ENCODE results near the gene FXR2. TPM values are rescaled to one million over a fixed set of nuclear protein-coding genes. Genes with fewer than 3 reads are reported as not detected.
A peak's percentile ranks its signal among the peaks of the same experiment; 100 is the strongest.

The FXR2 gene
- total and polyA plus RNA-seq, 4 donors, result 29.0 to 31.1 (median 30.0) TPM

DNA sequence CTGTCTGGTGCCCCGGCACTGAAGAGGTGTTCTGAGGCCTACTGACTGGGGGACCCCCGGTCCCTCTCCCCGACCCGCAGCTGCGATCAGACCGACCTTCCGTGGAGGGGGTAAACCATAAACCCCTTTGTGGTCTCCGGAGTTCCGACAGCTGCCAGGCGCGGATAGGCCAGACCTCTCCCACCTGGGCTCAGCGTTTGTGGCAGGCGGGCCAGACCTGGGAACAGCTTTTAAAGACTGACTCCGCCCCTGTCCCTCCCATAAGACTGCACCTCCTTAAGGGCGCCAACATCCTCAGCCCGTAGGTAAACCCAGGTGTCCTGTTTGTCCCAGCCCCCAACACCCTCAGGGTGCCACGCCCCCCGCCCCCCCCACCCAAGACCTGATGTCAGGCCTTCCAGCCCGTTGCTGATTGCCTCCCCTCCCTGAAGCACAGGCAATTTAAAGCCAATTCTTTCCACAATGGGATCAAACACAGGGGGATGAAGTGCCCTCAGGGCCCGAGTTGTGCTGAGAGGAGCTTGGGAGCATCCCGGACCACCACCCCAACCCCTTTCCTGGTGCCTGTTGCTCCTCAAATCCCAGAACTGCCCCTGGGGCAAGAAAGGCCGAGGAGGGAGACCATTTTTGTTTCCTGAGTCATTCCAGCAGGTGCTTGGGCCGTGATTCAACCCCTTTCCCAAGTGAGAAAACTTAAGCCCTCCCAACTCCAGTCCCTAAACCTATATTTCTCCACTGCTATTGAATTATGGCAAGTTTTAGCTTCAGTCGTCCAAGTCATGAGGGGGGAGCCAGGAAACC, 24.6 kb downstream of the FXR2 start, which contains the start of gene SOX15:
TSS of gene SOX15 (minus strand) at position 204 of the 801 bp plus-strand sequence. CDS start 418 bp downstream, outside the sequence.
- peaks cover 0 to 8% (median 6%) of the 10 kb centered on the region in 5 donors for H3K4me1 ChIP-seq (ENCODE audit: control insufficient read depth in 5 of 5, insufficient read depth in 5 of 5, low read length in 5 of 5)
- ATAC-seq (ENCODE audit: insufficient read depth, low FRiP score) (no peak), DNase-seq (no peak)
- 73 to 80% methylated on average over 24 of the region's 24 CpGs for WGBS, 2 donors
- no peaks in the 10 kb centered on the region for H3K9me3 ChIP-seq (ENCODE audit: control insufficient read depth in 4 of 4, insufficient read depth in 3 of 4, low read length in 3 of 4)
- TF ChIP-seq, protein P1, sequence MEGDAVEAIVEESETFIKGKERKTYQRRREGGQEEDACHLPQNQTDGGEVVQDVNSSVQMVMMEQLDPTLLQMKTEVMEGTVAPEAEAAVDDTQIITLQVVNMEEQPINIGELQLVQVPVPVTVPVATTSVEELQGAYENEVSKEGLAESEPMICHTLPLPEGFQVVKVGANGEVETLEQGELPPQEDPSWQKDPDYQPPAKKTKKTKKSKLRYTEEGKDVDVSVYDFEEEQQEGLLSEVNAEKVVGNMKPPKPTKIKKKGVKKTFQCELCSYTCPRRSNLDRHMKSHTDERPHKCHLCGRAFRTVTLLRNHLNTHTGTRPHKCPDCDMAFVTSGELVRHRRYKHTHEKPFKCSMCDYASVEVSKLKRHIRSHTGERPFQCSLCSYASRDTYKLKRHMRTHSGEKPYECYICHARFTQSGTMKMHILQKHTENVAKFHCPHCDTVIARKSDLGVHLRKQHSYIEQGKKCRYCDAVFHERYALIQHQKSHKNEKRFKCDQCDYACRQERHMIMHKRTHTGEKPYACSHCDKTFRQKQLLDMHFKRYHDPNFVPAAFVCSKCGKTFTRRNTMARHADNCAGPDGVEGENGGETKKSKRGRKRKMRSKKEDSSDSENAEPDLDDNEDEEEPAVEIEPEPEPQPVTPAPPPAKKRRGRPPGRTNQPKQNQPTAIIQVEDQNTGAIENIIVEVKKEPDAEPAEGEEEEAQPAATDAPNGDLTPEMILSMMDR (IDR thresholded peaks at IDR 0.05; ENCODE audit: control extremely low read depth, extremely low read depth), result no peak
- peak within 1 kb of the TSS in 1 of 2 donors; percentile 9 for H3K27ac ChIP-seq (ENCODE audit: low read depth in 1 of 2, low read length in 1 of 2)
- no peaks in the 10 kb centered on the region for H3K27me3 ChIP-seq (ENCODE audit: control insufficient read depth in 3 of 3, insufficient read depth in 3 of 3, low read length in 2 of 3)
- H3K9ac ChIP-seq (ENCODE audit: insufficient read depth in 1 of 2, low read length in 2 of 2), result no peak within 1 kb of the TSS
- peaks cover 33 to 49% (median 40%) of the 10 kb centered on the region in 4 donors for H3K36me3 ChIP-seq (ENCODE audit: control insufficient read depth in 4 of 4, insufficient read depth in 4 of 4, low read length in 4 of 4)
- H3K4me3 ChIP-seq, result no peak within 1 kb of the TSS

DNA sequence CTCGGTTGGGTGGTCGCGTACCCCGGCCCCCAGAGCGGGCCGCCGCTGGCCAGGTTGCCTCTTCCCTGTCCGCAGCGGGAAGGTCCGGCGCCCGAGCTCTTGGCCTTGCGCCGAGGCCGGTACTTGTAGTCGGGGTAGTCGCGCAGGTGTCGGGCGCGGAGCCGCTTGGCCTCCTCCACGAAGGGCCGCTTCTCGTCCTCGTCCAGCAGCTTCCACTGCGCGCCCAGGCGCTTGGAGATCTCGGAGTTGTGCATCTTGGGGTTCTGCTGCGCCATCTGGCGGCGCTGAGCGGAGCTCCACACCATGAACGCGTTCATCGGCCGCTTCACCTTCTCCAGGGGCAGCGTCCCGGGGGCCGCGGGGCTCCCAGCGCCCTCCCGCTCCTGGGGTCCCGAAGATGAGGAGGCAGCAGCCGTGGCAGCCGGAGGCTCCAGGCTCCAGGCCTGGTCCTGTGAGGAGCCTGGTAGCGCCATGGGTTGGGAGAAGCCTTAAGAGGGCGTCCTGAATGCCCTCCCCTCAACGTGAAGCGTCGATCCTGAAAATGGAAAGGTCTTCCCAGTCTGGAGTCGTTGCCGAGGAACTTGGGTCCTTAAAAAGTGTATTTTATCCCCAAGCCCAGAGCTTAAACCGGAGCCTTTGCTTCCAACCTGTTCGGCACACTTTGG, 25.4 kb downstream of the FXR2 start:
- Histone ChIP-seq H3K9me3 (ENCODE audit: control insufficient read depth in 4 of 4, insufficient read depth in 3 of 4, low read length in 3 of 4) (no peaks in the 10 kb centered on the region), H3K4me3 (no peak overlapping the region), H3K27ac (ENCODE audit: low read depth in 1 of 2, low read length in 1 of 2) (peak overlapping the region in 1 of 2 donors; percentile 9), H3K36me3 (ENCODE audit: control insufficient read depth in 4 of 4, insufficient read depth in 4 of 4, low read length in 4 of 4) (peaks cover 25 to 46% (median 35%) of the 10 kb centered on the region in 4 donors), H3K9ac (ENCODE audit: insufficient read depth in 1 of 2, low read length in 2 of 2) (no peak overlapping the region), H3K4me1 (ENCODE audit: control insufficient read depth in 5 of 5, insufficient read depth in 5 of 5, low read length in 5 of 5) (peaks cover 0 to 15% (median 6%) of the 10 kb centered on the region in 5 donors), H3K27me3 (ENCODE audit: control insufficient read depth in 3 of 3, insufficient read depth in 3 of 3, low read length in 2 of 3) (no peaks in the 10 kb centered on the region)
- ATAC-seq (ENCODE audit: insufficient read depth, low FRiP score) (peak; percentile 82), DNase-seq (peak; percentile 83 to 88 (median 85))
- TF ChIP-seq, protein P1 (IDR thresholded peaks at IDR 0.05; ENCODE audit: control extremely low read depth, extremely low read depth), result peak; percentile 69
- WGBS, 2 donors, result 28 to 33% methylated on average over 56 of the region's 56 CpGs

DNA sequence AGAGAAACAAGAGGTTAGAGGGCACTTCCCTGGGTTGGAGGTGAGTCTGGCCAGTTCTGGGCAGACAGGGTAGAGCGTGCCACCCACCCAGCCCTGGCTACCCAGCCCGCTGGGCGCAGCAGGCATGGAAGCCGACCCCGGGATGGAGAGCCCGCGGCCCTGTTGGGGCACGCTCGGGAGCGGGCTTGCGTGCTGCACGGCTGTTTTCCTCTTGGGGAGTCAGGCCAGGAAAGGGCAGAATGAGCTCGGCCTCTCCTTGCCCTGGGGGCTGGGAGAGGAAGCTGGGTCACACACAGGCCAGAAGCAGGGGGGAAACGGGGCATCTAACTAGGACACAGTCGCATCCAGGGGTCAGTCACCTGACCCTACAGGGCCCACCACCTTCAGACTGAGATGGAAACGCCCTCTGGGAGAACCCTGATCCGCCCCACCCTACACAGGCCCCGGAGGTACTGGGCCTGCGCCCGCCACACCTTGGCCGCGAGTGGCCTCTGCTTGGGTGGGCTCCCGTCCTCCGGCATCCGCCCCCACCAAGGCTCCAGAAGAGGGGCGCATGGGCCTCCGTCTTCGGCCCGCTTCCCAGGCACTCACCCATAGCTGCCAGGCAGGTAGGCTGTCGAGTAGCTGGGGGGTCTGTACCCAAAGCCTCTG, 26.0 kb downstream of the FXR2 start:
- H3K4me3 ChIP-seq, result no peak overlapping the region
- 79 to 97% methylated on average over 24 to 30 of the region's 30 CpGs for WGBS, 2 donors
- DNase-seq (no peak), ATAC-seq (ENCODE audit: insufficient read depth, low FRiP score) (no peak)
- no peaks in the 10 kb centered on the region for H3K9me3 ChIP-seq (ENCODE audit: control insufficient read depth in 4 of 4, insufficient read depth in 3 of 4, low read length in 3 of 4)
- TF ChIP-seq, protein P1 (IDR thresholded peaks at IDR 0.05; ENCODE audit: control extremely low read depth, extremely low read depth), result no peak
- H3K36me3 ChIP-seq (ENCODE audit: control insufficient read depth in 4 of 4, insufficient read depth in 4 of 4, low read length in 4 of 4), result peaks cover 20 to 40% (median 30%) of the 10 kb centered on the region in 4 donors
- no peaks in the 10 kb centered on the region for H3K27me3 ChIP-seq (ENCODE audit: control insufficient read depth in 3 of 3, insufficient read depth in 3 of 3, low read length in 2 of 3)
- peaks cover 0 to 19% (median 6%) of the 10 kb centered on the region in 5 donors for H3K4me1 ChIP-seq (ENCODE audit: control insufficient read depth in 5 of 5, insufficient read depth in 5 of 5, low read length in 5 of 5)
- no peak overlapping the region for H3K9ac ChIP-seq (ENCODE audit: insufficient read depth in 1 of 2, low read length in 2 of 2)
- peak overlapping the region in 1 of 2 donors; percentile 9 for H3K27ac ChIP-seq (ENCODE audit: low read depth in 1 of 2, low read length in 1 of 2)

Data from lung (tissue), 12 donors.